GM21737 (cell line): ENCODE data around the gene SHQ1.

Experiments
- ATAC-seq: cut with Tn5 transposase; IDR thresholded peaks from one replicate; pipeline ENCODE4 v1.9.1; 2021; ENCODE audit warnings: mild to moderate bottlenecking, moderate library complexity; ENCODE audit not compliant: unreplicated experiment

SHQ1 gene

GRCh38 chr3:72855001-72855400 lies 6.8 kb upstream of the SHQ1 start:
- ATAC-seq = no peak

- peak; percentile 33 for ATAC-seq
These were observed 447 bp upstream of the SHQ1 start for GRCh38 chr3:72848703-72849081.

GRCh38 chr3:72847282-72847681 lies 963 bp downstream of the SHQ1 start:
- ATAC-seq = no peak

- ATAC-seq = no peak
These were observed 2.1 kb downstream of the SHQ1 start for GRCh38 chr3:72846166-72846565.

- ATAC-seq = no peak
These were observed 3.7 kb downstream of the SHQ1 start for GRCh38 chr3:72844436-72844993.

GRCh38 chr3:72839057-72839456 lies 9.2 kb downstream of the SHQ1 start:
- no peak for ATAC-seq

GRCh38 chr3:72836923-72837322 lies 11.3 kb downstream of the SHQ1 start:
- no peak for ATAC-seq

- ATAC-seq = no peak
These were observed 11.8 kb downstream of the SHQ1 start for GRCh38 chr3:72836416-72836815.

- ATAC-seq = no peak
These were observed 17.6 kb downstream of the SHQ1 start for GRCh38 chr3:72830452-72831223.

GRCh38 chr3:72829701-72830100 lies 18.5 kb downstream of the SHQ1 start:
- no peak for ATAC-seq

- ATAC-seq = no peak
These were observed 27.0 kb downstream of the SHQ1 start for GRCh38 chr3:72821161-72821781.

GRCh38 chr3:72820415-72820814 lies 27.8 kb downstream of the SHQ1 start:
- no peak for ATAC-seq

GRCh38 chr3:72818905-72819304 lies 29.3 kb downstream of the SHQ1 start:
- no peak for ATAC-seq

GRCh38 chr3:72818092-72818773 lies 30.0 kb downstream of the SHQ1 start:
- no peak for ATAC-seq

GRCh38 chr3:72816862-72817355 lies 31.3 kb downstream of the SHQ1 start:
- ATAC-seq = peak; percentile 56

- ATAC-seq = no peak
These were observed 33.9 kb downstream of the SHQ1 start for GRCh38 chr3:72814308-72814707.

- ATAC-seq = no peak
These were observed 36.0 kb downstream of the SHQ1 start for GRCh38 chr3:72812201-72812600.

- ATAC-seq = no peak
These were observed 36.7 kb downstream of the SHQ1 start for GRCh38 chr3:72811571-72811970.

GRCh38 chr3:72810659-72811434 lies 37.4 kb downstream of the SHQ1 start:
- ATAC-seq = no peak

GRCh38 chr3:72810063-72810462 lies 38.2 kb downstream of the SHQ1 start:
- ATAC-seq = no peak

GRCh38 chr3:72804361-72804760 lies 43.9 kb downstream of the SHQ1 start:
- ATAC-seq = no peak
